ENCODE data around the gene HYDIN. TPM values are rescaled to one million over a fixed set of nuclear protein-coding genes. Genes with fewer than 3 reads are reported as not detected.

Gene HYDIN
- polyA plus RNA-seq, 4 donors: 0.12 to 3.1 TPM; not detected in 2

GRCh38 chr16:70788668-70789594 lies 441.6 kb downstream of the HYDIN start:
- peaks cover 0 to 68% (median 9%) of the 10 kb centered on the region in 3 donors for H3K36me3 ChIP-seq (ENCODE audit: control insufficient read depth in 3 of 3, insufficient read depth in 2 of 3, low read depth in 1 of 3, low read length in 3 of 3)
- H3K4me1 ChIP-seq (ENCODE audit: control insufficient read depth in 3 of 3, insufficient read depth in 2 of 3, low read depth in 1 of 3, low read length in 2 of 3): no peaks in the 10 kb centered on the region
- no peaks in the 10 kb centered on the region for H3K9me3 ChIP-seq (ENCODE audit: control insufficient read depth in 2 of 2, insufficient read depth in 1 of 2, low read depth in 1 of 2, low read length in 1 of 2)
- WGBS, 3 donors: 79 to 94% (median 91%) methylated on average over 18 of the region's 18 CpGs
- H3K27me3 ChIP-seq (ENCODE audit: control insufficient read depth in 3 of 3, insufficient read depth in 3 of 3, low read length in 3 of 3): no peaks in the 10 kb centered on the region
- no peak overlapping the region for H3K4me3 ChIP-seq (ENCODE audit: low read depth in 1 of 3, low read length in 3 of 3)
- H3K27ac ChIP-seq (ENCODE audit: low read depth in 1 of 3, low read length in 2 of 3): no peak overlapping the region
- DNase-seq (peak in 1 of 2 donors; percentile 24), FAIRE-seq (no peak)

GRCh38 chr16:70786020-70786755 lies 444.3 kb downstream of the HYDIN start:
- WGBS, 3 donors: 92 to 96% (median 93%) methylated on average over 19 of the region's 19 CpGs
- Histone ChIP-seq H3K36me3 (ENCODE audit: control insufficient read depth in 3 of 3, insufficient read depth in 2 of 3, low read depth in 1 of 3, low read length in 3 of 3) (peaks cover 18 to 86% (median 33%) of the 10 kb centered on the region in 3 donors), H3K27ac (ENCODE audit: low read depth in 1 of 3, low read length in 2 of 3) (no peak overlapping the region), H3K9me3 (ENCODE audit: control insufficient read depth in 2 of 2, insufficient read depth in 1 of 2, low read depth in 1 of 2, low read length in 1 of 2) (peaks cover 0 to 5% of the 10 kb centered on the region in 2 donors), H3K4me3 (ENCODE audit: low read depth in 1 of 3, low read length in 3 of 3) (no peak overlapping the region), H3K27me3 (ENCODE audit: control insufficient read depth in 3 of 3, insufficient read depth in 3 of 3, low read length in 3 of 3) (no peaks in the 10 kb centered on the region), H3K4me1 (ENCODE audit: control insufficient read depth in 3 of 3, insufficient read depth in 2 of 3, low read depth in 1 of 3, low read length in 2 of 3) (no peaks in the 10 kb centered on the region)
- DNase-seq: no peak
- FAIRE-seq: no peak

GRCh38 chr16:70784692-70785555 lies 445.6 kb downstream of the HYDIN start:
- H3K4me3 ChIP-seq (ENCODE audit: low read depth in 1 of 3, low read length in 3 of 3): no peak overlapping the region
- no peak for FAIRE-seq
- H3K4me1 ChIP-seq (ENCODE audit: control insufficient read depth in 3 of 3, insufficient read depth in 2 of 3, low read depth in 1 of 3, low read length in 2 of 3): no peaks in the 10 kb centered on the region
- peaks cover 0 to 5% of the 10 kb centered on the region in 2 donors for H3K9me3 ChIP-seq (ENCODE audit: control insufficient read depth in 2 of 2, insufficient read depth in 1 of 2, low read depth in 1 of 2, low read length in 1 of 2)
- H3K27me3 ChIP-seq (ENCODE audit: control insufficient read depth in 3 of 3, insufficient read depth in 3 of 3, low read length in 3 of 3): no peaks in the 10 kb centered on the region
- no peak overlapping the region for H3K27ac ChIP-seq (ENCODE audit: low read depth in 1 of 3, low read length in 2 of 3)
- H3K36me3 ChIP-seq (ENCODE audit: control insufficient read depth in 3 of 3, insufficient read depth in 2 of 3, low read depth in 1 of 3, low read length in 3 of 3): peaks cover 23 to 87% (median 37%) of the 10 kb centered on the region in 3 donors
- DNase-seq: no peak
- 90 to 94% (median 92%) methylated on average over 21 of the region's 21 CpGs for WGBS, 3 donors

- H3K36me3 ChIP-seq (ENCODE audit: control insufficient read depth in 3 of 3, insufficient read depth in 2 of 3, low read depth in 1 of 3, low read length in 3 of 3): peaks cover 27 to 88% (median 42%) of the 10 kb centered on the region in 3 donors
- no peak for FAIRE-seq
Observed at GRCh38 chr16:70782237-70782636, 448.3 kb downstream of the HYDIN start.

GRCh38 chr16:70781800-70782199 lies 448.7 kb downstream of the HYDIN start:
- Histone ChIP-seq H3K27me3 (ENCODE audit: control insufficient read depth in 3 of 3, insufficient read depth in 3 of 3, low read length in 3 of 3) (no peaks in the 10 kb centered on the region), H3K4me1 (ENCODE audit: control insufficient read depth in 3 of 3, insufficient read depth in 2 of 3, low read depth in 1 of 3, low read length in 2 of 3) (no peaks in the 10 kb centered on the region), H3K27ac (ENCODE audit: low read depth in 1 of 3, low read length in 2 of 3) (no peak overlapping the region), H3K4me3 (ENCODE audit: low read depth in 1 of 3, low read length in 3 of 3) (no peak overlapping the region), H3K36me3 (ENCODE audit: control insufficient read depth in 3 of 3, insufficient read depth in 2 of 3, low read depth in 1 of 3, low read length in 3 of 3) (peaks cover 27 to 86% (median 42%) of the 10 kb centered on the region in 3 donors), H3K9me3 (ENCODE audit: control insufficient read depth in 2 of 2, insufficient read depth in 1 of 2, low read depth in 1 of 2, low read length in 1 of 2) (peaks cover 0 to 5% of the 10 kb centered on the region in 2 donors)
- FAIRE-seq (no peak), DNase-seq (no peak)
- 94 to 98% (median 98%) methylated on average over 14 of the region's 14 CpGs for WGBS, 3 donors

More at GRCh38 chr16:70782237-70782636, 448.3 kb downstream of the HYDIN start:
- no peaks in the 10 kb centered on the region for H3K4me1 ChIP-seq (ENCODE audit: control insufficient read depth in 3 of 3, insufficient read depth in 2 of 3, low read depth in 1 of 3, low read length in 2 of 3)
- H3K9me3 ChIP-seq (ENCODE audit: control insufficient read depth in 2 of 2, insufficient read depth in 1 of 2, low read depth in 1 of 2, low read length in 1 of 2): peaks cover 0 to 5% of the 10 kb centered on the region in 2 donors
- H3K27ac ChIP-seq (ENCODE audit: low read depth in 1 of 3, low read length in 2 of 3): no peak overlapping the region
- WGBS, 3 donors: 96 to 98% (median 96%) methylated on average over 3 of the region's 3 CpGs
- no peak for DNase-seq
- no peaks in the 10 kb centered on the region for H3K27me3 ChIP-seq (ENCODE audit: control insufficient read depth in 3 of 3, insufficient read depth in 3 of 3, low read length in 3 of 3)
- H3K4me3 ChIP-seq (ENCODE audit: low read depth in 1 of 3, low read length in 3 of 3): no peak overlapping the region

DNA sequence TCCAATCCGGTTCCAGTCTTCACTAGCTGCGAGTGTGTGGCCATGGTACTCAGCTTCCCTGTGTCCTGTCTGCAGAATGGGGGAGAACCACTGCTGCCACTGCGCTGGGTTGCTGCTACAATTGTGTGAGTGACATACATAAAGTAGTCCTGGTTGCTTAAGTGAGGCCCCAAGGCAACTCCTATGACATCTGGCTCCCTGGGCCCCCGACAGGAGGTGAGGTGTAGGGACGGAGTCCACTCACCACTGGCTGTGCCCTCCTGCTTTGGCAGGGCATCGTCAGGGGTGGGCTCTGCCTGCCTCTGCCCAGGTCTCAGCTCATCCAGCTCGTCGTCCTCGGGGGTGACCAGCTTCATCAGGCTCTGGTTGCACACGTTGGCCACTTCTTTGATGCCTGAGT lies 450.0 kb downstream of the HYDIN start:
- Histone ChIP-seq H3K27me3 (ENCODE audit: control insufficient read depth in 3 of 3, insufficient read depth in 3 of 3, low read length in 3 of 3) (no peaks in the 10 kb centered on the region), H3K9me3 (ENCODE audit: control insufficient read depth in 2 of 2, insufficient read depth in 1 of 2, low read depth in 1 of 2, low read length in 1 of 2) (peaks cover 0 to 5% of the 10 kb centered on the region in 2 donors), H3K4me3 (ENCODE audit: low read depth in 1 of 3, low read length in 3 of 3) (no peak overlapping the region), H3K4me1 (ENCODE audit: control insufficient read depth in 3 of 3, insufficient read depth in 2 of 3, low read depth in 1 of 3, low read length in 2 of 3) (no peaks in the 10 kb centered on the region), H3K36me3 (ENCODE audit: control insufficient read depth in 3 of 3, insufficient read depth in 2 of 3, low read depth in 1 of 3, low read length in 3 of 3) (peaks cover 27 to 77% (median 38%) of the 10 kb centered on the region in 3 donors), H3K27ac (ENCODE audit: low read depth in 1 of 3, low read length in 2 of 3) (no peak overlapping the region)
- DNase-seq (no peak), FAIRE-seq (no peak)
- 95 to 97% (median 97%) methylated on average over 10 of the region's 10 CpGs for WGBS, 3 donors

DNA sequence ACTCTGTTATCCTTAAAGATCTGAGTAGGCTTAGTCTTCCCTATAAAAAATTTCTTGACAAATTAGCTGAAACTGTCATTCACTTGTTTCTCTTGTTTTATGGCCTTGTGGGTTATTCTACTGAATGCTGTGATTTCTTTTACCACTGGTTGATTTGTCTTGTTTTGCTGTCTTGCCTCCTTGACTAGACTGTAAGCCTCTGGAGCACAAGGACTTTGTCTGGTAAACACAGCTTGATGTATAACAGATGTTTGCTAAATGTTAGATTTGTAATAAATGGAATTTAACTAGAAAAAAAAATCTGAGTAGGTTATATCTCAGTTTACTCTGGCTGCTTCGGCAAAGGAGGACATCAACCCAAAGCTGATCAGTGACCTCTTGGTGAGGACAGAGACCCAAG lies 451.2 kb downstream of the HYDIN start:
- H3K4me1 ChIP-seq (ENCODE audit: control insufficient read depth in 3 of 3, insufficient read depth in 2 of 3, low read depth in 1 of 3, low read length in 2 of 3): no peaks in the 10 kb centered on the region
- no peaks in the 10 kb centered on the region for H3K27me3 ChIP-seq (ENCODE audit: control insufficient read depth in 3 of 3, insufficient read depth in 3 of 3, low read length in 3 of 3)
- H3K9me3 ChIP-seq (ENCODE audit: control insufficient read depth in 2 of 2, insufficient read depth in 1 of 2, low read depth in 1 of 2, low read length in 1 of 2): peaks cover 0 to 5% of the 10 kb centered on the region in 2 donors
- DNase-seq (no peak), FAIRE-seq (no peak)
- H3K27ac ChIP-seq (ENCODE audit: low read depth in 1 of 3, low read length in 2 of 3): no peak overlapping the region
- WGBS, 3 donors: 70 to 100% (median 94%) methylated on average over 1 of the region's 1 CpG
- peaks cover 27 to 72% (median 33%) of the 10 kb centered on the region in 3 donors for H3K36me3 ChIP-seq (ENCODE audit: control insufficient read depth in 3 of 3, insufficient read depth in 2 of 3, low read depth in 1 of 3, low read length in 3 of 3)
- no peak overlapping the region for H3K4me3 ChIP-seq (ENCODE audit: low read depth in 1 of 3, low read length in 3 of 3)
